Stimulated activated naive CD4-positive, alpha-beta T cell (primary cell): ENCODE measurements around the gene CLK3.
"Not testable (repeated sequence)": the region's sequence is repeated elsewhere in the genome, so short reads cannot be mapped to it uniquely, and the experiment has no call there.

Experiments used
- DNase-seq, 6 experiments: peaks; one replicate each; lab custom pipeline; 2025; lab: John Stamatoyannopoulos, UW

Gene CLK3

GRCh38 chr15:74620636-74621545 is 5.3 kb downstream of the CLK3 start:
- DNase-seq: peak; percentile 55 to 79 (median 62)

DNA sequence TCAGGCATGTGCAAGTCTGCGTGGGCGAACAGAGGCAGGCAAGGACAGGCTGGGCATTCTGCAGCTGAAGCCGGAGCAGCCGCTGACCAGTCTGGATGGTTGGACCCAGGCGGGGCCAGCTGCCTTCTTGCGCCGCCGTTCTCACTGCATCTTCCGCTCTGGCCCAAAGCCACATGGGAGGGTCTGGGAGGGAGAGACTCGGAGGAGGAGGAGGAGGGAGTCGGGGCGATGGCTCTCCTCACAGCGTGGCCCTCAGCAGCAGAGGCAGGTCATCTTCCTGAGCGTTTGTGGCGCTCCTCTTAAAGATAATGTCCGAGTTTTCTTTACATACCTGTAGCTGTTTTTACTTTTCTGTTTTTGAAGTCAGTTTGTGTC is 5.9 kb downstream of the CLK3 start:
- no peak for DNase-seq

- DNase-seq: no peak
Measured at GRCh38 chr15:74621936-74622335, 6.3 kb downstream of the CLK3 start.

DNA sequence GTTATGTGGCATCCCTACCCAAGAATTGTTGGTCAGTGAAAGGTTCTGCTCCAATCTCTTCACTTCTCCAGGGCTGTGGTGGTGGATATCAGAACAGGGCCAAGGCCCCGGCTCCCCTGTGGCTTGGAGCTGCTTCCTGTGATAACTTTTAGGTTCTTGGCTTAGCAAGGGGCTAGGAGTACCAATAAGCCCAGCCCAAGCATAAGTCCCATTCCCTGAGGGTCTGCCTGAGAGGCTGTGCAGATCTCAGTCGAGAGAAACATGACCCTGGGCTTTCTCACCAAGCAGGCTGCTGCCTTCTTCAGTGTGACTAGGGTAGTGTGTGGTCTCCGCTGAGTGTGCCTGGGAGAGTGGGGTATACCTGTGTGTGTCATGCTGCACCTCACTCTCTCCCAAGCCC is 7.1 kb downstream of the CLK3 start:
- no peak for DNase-seq

GRCh38 chr15:74624020-74624602 is 8.5 kb downstream of the CLK3 start:
- DNase-seq: no peak

GRCh38 chr15:74625693-74626092 is 10.1 kb downstream of the CLK3 start:
- no peak for DNase-seq

GRCh38 chr15:74626336-74626735 is 10.7 kb downstream of the CLK3 start:
- no peak for DNase-seq

DNA sequence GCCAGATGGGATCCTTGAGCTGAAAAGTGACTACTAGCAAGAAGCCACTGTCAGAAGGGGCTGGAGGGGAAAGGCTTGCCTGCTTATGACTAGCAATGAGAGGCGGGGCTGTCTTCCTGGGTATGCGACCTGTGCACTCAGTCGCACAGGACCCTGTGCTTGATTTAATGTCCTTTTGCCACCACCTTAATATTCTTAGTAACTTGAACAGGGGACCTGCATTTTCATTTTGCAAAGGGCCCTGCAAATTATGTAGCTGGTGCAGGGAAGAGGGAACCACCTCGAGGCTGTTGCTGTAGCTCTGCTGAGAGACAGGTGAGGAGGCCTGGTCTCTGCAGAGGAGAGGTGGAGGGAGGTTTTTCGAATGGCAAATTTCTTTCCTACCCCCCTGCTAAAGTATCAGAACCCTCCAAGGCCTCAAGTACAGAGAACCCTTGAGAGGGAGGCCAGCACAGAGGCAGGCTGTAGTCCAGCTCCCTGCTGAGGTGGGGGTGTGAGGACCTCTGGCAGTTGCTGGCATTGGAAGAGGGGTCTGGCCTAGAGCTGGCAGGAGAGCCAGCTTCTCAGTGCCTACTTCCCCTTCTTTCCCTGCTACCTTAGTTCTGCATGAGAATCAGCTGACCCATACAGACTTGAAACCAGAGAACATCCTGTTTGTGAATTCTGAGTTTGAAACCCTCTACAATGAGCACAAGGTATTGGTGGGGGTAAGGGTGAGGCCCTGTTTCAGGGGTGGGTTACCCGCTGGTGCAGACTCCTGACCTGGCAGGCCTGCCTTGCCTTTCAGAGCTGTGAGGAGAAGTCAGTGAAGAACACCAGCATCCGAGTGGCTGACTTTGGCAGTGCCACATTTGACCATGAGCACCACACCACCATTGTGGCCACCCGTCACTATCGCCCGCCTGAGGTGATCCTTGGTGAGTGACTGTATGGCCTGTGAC is 11.4 kb downstream of the CLK3 start:
- DNase-seq: no peak

- no peak for DNase-seq
Measured at GRCh38 chr15:74627766-74628165, 12.1 kb downstream of the CLK3 start.

DNA sequence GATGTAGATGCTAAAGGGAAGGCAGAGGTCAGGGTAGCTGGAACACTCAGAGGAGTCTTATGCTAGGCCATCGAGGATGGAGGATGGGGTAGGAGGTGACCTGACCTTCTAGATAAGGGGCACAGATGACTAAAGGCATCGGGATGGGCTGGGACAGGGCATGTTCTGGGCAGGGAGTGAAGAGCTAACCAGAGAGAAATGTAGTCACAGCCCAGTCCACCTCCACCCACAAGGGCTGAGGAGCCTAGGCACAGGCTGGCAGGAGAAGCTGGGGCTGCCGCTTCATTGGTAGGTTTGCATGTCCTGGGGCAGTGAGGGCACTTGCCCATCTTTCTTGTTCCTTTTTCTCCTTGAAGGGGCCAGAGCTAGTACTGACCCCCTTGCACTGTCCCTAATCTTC is 12.6 kb downstream of the CLK3 start:
- DNase-seq: no peak

DNA sequence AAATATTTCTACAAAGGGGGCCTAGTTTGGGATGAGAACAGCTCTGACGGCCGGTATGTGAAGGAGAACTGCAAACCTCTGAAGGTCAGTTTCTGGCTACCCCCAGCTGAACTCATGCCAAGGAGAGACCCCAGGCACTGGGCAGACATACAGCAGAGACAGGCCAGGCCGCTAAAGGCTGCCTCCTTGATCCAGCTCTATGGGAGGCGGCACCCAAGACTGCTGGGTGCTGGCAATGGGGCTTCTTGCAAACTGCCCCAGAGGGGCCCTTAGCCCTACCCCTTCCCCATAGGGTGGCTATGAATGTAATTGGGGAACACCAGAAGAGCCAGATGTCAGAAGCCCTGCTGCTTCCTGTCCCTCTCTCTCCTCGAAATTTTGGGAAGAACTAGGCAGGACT is 13.3 kb downstream of the CLK3 start:
- DNase-seq: no peak

DNA sequence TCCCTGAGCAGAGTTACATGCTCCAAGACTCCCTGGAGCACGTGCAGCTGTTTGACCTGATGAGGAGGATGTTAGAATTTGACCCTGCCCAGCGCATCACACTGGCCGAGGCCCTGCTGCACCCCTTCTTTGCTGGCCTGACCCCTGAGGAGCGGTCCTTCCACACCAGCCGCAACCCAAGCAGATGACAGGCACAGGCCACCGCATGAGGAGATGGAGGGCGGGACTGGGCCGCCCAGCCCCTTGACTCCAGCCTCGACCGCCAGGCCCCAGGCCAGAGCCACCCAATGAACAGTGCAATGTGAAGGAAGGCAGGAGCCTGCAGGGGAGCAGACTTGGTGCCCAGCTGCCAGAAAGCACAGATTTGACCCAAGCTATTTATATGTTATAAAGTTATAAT is 14.1 kb downstream of the CLK3 start:
- not testable (repeated sequence) for DNase-seq

GRCh38 chr15:74630284-74631086 is 14.8 kb downstream of the CLK3 start:
- DNase-seq: no peak

DNA sequence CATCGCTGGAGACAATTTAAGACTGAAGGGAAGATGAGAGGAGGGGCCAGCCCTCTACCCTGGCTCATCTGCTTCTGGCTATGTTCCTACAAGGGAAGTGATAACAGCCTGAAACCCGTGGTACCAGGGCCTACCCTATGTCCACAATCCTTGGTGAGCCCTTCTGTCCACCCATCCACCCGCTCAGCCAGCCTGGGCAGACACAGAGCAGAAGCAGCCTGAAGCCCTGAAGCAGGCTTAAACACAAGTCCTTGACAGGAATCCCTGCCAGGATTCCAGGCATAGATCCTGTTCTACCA is 15.4 kb downstream of the CLK3 start:
- no peak for DNase-seq

GRCh38 chr15:74631408-74631807 is 15.8 kb downstream of the CLK3 start:
- no peak for DNase-seq

DNA sequence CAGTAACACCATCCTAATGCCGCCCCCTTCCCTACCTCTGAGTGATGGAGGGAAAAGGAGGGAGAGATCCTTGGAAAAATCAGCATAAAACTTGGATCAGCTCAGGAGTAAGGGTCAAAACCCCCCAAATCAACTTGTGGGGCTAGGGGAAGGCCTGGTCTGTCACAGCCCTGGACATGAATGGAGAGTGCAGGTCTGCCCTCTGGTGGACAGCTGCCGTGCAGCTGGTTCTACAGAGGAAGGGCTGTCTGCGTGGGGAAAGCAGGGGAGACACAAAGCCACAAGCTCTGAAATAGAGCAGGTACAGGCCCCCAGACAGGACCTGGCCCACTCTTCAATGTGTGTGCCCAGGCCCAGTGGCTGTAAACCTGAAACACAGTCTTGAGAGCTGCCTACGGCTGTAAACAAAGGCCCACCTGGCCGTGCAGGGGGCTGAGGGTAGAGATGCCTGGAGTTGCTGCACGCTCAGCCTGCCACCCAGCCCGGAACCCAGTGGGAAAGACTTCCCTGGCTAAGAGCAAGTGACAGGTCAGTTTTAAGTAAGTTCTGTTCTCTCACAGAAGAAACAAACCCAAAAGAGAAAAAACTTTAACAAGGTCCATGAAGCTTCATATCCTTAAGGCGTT is 16.4 kb downstream of the CLK3 start:
- peak in 5 of 6 experiments; percentile 9 to 49 (median 27) for DNase-seq

- no peak for DNase-seq
Measured at GRCh38 chr15:74632601-74633000, 17.0 kb downstream of the CLK3 start.

DNA sequence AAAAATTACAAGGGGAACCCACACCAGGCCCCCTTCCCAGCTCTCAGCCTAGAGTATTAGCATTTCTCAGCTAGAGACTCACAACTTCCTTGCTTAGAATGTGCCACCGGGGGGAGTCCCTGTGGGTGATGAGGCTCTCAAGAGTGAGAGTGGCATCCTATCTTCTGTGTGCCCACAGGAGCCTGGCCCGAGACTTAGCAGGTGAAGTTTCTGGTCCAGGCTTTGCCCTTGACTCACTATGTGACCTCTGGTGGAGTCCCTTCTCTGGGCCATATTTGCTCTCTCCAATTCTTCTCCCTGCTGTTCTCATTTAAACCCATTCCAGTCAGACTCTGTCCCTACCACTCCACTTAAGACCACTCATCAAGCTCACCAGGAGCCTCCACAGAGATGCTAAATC is 18.1 kb downstream of the CLK3 start:
- no peak for DNase-seq

- peak; percentile 27 to 77 (median 60) for DNase-seq
Measured at GRCh38 chr15:74635228-74635627, 19.6 kb downstream of the CLK3 start.

- no peak for DNase-seq
Measured at GRCh38 chr15:74636984-74637383, 21.3 kb downstream of the CLK3 start.

GRCh38 chr15:74641151-74641550 is 25.5 kb downstream of the CLK3 start:
- DNase-seq: no peak
